Thyroid gland (tissue), 4 donors: Measurements from ENCODE around the gene DPP6. TPM values are rescaled to one million over a fixed set of nuclear protein-coding genes. Genes with fewer than 3 reads are reported as not detected.

Experiments
- DNase-seq, 2 donors: peaks; one replicate each; pipeline ENCODE4 v3.0.0-alpha.2; 2019
- H3K27ac ChIP-seq, 3 donors: fragments of 200-600 bp; sonication (generic); 1 replicate in 2 of 3; 2 replicates in 1 of 3; pipeline ENCODE4 v1.5.1; 2016 to 2019; ENCODE audit warnings: mild to moderate bottlenecking in 1 of 3, moderate library complexity in 1 of 3
- H3K27me3 ChIP-seq: fragments of 200-600 bp; sonication (generic); one replicate; pipeline ENCODE4 v1.5.1; 2019
- H3K36me3 ChIP-seq, 2 donors: fragments of 200-600 bp; sonication (generic); one replicate each; pipeline ENCODE4 v1.5.1; 2016 to 2019
- H3K4me1 ChIP-seq, 2 donors: fragments of 200-600 bp; sonication (generic); one replicate each; pipeline ENCODE4 v1.5.1; 2017 to 2019
- H3K4me3 ChIP-seq, 3 donors: fragments of 200-600 bp; sonication (generic); replicated peaks in 1 of 3; 1 replicate in 2 of 3; 2 replicates in 1 of 3; pipeline ENCODE4 v1.5.1; 2016; ENCODE audit warnings: mild to moderate bottlenecking in 1 of 3
- H3K9me3 ChIP-seq: fragments of 200-600 bp; sonication (generic); one replicate; pipeline ENCODE4 v1.5.1; 2017
- CTCF ChIP-seq, 6 experiments: fragments of 200-600 bp in 3 of 6; fragments of 450-650 bp in 3 of 6; sonication (generic) in 3 of 6; IDR thresholded peaks; one replicate each; pipeline ENCODE4 v1.5.1; 2016 to 2019; ENCODE audit warnings: antibody characterized with exemption in 6 of 6, mild to moderate bottlenecking in 2 of 6, inconsistent platforms in 1 of 6, moderate library complexity in 1 of 6
- POLR2A ChIP-seq, 2 donors: fragments of 450-650 bp; IDR thresholded peaks; one replicate each; pipeline ENCODE4 v1.6.1; 2017; ENCODE audit warnings: antibody characterized with exemption in 2 of 2, mild to moderate bottlenecking in 2 of 2, moderate library complexity in 1 of 2
- WGBS, 2 donors: methylation state at CpG; one replicate each; pipeline ENCODE4 v1.1.5; 2017; 5-methylcytosine and 5-hydroxymethylcytosine counted together
- intact Hi-C: fragments of 100-400 bp; cut with DNase I; formaldehyde crosslinking; loops from one replicate; pipeline ENCODE4 v1.15.1; 2023
- total RNA-seq, 4 donors: library from RNA; depleted of rRNA; stranded (reverse); fragments of >200 nt; gene quantifications; one replicate each; pipeline ENCODE4 v1.2.3, GENCODE V29; 2016

The DPP6 gene
- total RNA-seq, 4 donors from 2014 or later = 50.7 to 97.7 (median 68.9) TPM

DNA sequence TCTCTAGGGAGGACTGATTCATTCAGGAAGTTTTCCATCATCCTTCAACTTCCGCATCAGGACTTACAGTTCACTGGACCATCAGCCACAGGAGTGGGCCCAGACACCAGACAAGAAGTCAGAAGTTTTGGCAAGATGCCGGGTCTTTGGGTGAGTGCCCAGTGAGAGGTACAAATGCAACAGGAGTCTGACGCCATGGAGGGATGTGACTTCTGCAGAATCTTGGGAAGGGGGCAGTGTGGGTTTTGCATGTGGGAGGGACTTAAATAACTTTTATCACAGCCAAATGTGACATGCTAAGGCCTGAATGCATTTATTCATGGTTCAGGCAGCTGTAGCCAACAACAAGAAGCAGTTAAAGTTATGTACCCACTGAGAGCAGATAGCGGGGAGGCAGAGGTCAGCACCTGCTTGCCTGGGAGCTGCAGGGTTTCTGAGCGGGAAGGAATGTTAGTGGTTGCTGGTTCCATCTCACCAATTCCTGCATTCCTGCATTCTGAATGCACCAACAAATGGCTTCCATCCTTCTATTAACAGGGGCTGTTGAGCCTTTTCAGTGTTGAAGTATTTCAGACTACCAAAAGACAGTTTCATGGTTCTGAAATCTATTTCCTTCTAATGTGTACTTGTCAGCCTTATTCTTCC, 575.6 kb downstream of the DPP6 start:
- intact Hi-C loops = no loop called here
- Histone ChIP-seq H3K4me3 (no peak overlapping the region), H3K27ac (no peak overlapping the region), H3K36me3 (no peaks in the 10 kb centered on the region), H3K27me3 (no peaks in the 10 kb centered on the region), H3K9me3 (no peaks in the 10 kb centered on the region), H3K4me1 (no peaks in the 10 kb centered on the region)
- 51 to 54% methylated on average over 4 to 5 of the region's 5 CpGs for WGBS, 2 donors
- TF ChIP-seq POLR2A (IDR thresholded peaks at IDR 0.05) = no peak
- no peak for TF ChIP-seq CTCF (IDR thresholded peaks at IDR 0.05)
- DNase-seq = peak; percentile 79 to 86

- Histone ChIP-seq H3K27me3 (no peaks in the 10 kb centered on the region), H3K36me3 (no peaks in the 10 kb centered on the region), H3K4me3 (no peak overlapping the region), H3K9me3 (no peaks in the 10 kb centered on the region), H3K27ac (no peak overlapping the region), H3K4me1 (no peaks in the 10 kb centered on the region)
- no peak for TF ChIP-seq CTCF (IDR thresholded peaks at IDR 0.05)
- no peak for TF ChIP-seq POLR2A (IDR thresholded peaks at IDR 0.05)
- intact Hi-C loops = no loop called here
- WGBS, 2 donors = 70 to 75% methylated on average over 7 of the region's 7 CpGs
- DNase-seq = no peak
Measured at GRCh38 chr7:154628556-154628955, 576.4 kb downstream of the DPP6 start.

DNA sequence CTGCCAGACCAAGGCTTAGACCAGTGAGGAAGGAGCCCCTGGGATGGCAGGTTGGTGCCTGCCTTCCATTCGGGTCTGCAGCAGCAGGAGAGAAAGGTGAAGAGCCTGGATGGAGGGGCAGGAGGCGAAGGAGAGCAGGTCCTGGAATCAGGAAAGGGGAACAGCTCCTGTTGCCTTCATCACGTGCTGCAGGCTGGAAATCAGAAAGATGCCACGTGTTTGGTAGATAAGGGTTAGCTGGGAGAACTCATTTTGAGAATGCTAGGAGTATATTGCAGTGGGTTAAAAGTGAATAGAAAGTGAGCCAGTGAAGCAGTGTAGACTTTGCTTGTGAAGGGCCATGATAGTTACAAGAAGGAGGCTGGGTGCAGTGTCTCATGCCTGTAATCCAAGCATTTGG, 579.0 kb downstream of the DPP6 start:
- no peak for DNase-seq
- 69 to 78% methylated on average over 4 of the region's 4 CpGs for WGBS, 2 donors
- TF ChIP-seq POLR2A (IDR thresholded peaks at IDR 0.05) (no peak), CTCF (IDR thresholded peaks at IDR 0.05) (no peak)
- H3K9me3 ChIP-seq = no peaks in the 10 kb centered on the region
- intact Hi-C loops = no loop called here
- H3K36me3 ChIP-seq = no peaks in the 10 kb centered on the region
- H3K27ac ChIP-seq = no peak overlapping the region
- H3K27me3 ChIP-seq = no peaks in the 10 kb centered on the region
- H3K4me3 ChIP-seq = no peak overlapping the region
- H3K4me1 ChIP-seq = no peaks in the 10 kb centered on the region

GRCh38 chr7:154633641-154634040, 581.4 kb downstream of the DPP6 start:
- Histone ChIP-seq H3K4me1 (no peaks in the 10 kb centered on the region), H3K4me3 (no peak overlapping the region), H3K27ac (no peak overlapping the region), H3K27me3 (no peaks in the 10 kb centered on the region), H3K9me3 (no peaks in the 10 kb centered on the region), H3K36me3 (no peaks in the 10 kb centered on the region)
- intact Hi-C loops = no loop called here
- 38 to 80% methylated on average over 3 of the region's 3 CpGs for WGBS, 2 donors
- TF ChIP-seq POLR2A (IDR thresholded peaks at IDR 0.05) (no peak), CTCF (IDR thresholded peaks at IDR 0.05) (no peak)
- no peak for DNase-seq

GRCh38 chr7:154638286-154638685, 586.1 kb downstream of the DPP6 start:
- Histone ChIP-seq H3K4me3 (no peak overlapping the region), H3K27me3 (no peaks in the 10 kb centered on the region), H3K27ac (no peak overlapping the region), H3K9me3 (no peaks in the 10 kb centered on the region), H3K4me1 (no peaks in the 10 kb centered on the region), H3K36me3 (no peaks in the 10 kb centered on the region)
- intact Hi-C loops = no loop called here
- no peak for DNase-seq
- TF ChIP-seq POLR2A (IDR thresholded peaks at IDR 0.05) (no peak), CTCF (IDR thresholded peaks at IDR 0.05) (no peak)
- 77 to 83% methylated on average over 9 of the region's 9 CpGs for WGBS, 2 donors
